Lower leg skin (tissue), 3 donors: Measurements from ENCODE around the gene TRMT2A.

Source experiments
- POLR2A ChIP-seq, 2 donors: fragments of 450-650 bp; IDR thresholded peaks; one replicate each; pipeline ENCODE4 v1.6.1; 2016 to 2017; ENCODE audit warnings: antibody characterized with exemption in 2 of 2, mild to moderate bottlenecking in 1 of 2, moderate library complexity in 1 of 2
- TF ChIP-seq, protein P1 (sequence below), 3 donors: fragments of 450-650 bp; IDR thresholded peaks; one replicate each; pipeline ENCODE4 v1.5.1; 2016; ENCODE audit warnings: antibody characterized with exemption in 3 of 3, mild to moderate bottlenecking in 3 of 3, moderate library complexity in 2 of 3

GRCh38 chr22:20165913-20166312 lies 48.9 kb upstream of the TRMT2A start:
- TF ChIP-seq, protein P1, sequence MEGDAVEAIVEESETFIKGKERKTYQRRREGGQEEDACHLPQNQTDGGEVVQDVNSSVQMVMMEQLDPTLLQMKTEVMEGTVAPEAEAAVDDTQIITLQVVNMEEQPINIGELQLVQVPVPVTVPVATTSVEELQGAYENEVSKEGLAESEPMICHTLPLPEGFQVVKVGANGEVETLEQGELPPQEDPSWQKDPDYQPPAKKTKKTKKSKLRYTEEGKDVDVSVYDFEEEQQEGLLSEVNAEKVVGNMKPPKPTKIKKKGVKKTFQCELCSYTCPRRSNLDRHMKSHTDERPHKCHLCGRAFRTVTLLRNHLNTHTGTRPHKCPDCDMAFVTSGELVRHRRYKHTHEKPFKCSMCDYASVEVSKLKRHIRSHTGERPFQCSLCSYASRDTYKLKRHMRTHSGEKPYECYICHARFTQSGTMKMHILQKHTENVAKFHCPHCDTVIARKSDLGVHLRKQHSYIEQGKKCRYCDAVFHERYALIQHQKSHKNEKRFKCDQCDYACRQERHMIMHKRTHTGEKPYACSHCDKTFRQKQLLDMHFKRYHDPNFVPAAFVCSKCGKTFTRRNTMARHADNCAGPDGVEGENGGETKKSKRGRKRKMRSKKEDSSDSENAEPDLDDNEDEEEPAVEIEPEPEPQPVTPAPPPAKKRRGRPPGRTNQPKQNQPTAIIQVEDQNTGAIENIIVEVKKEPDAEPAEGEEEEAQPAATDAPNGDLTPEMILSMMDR (IDR thresholded peaks at IDR 0.05): no peak
- TF ChIP-seq POLR2A (IDR thresholded peaks at IDR 0.05): no peak
